OCI-LY1 (cell line): ENCODE measurements around the gene MTHFD1.
A peak's percentile ranks its signal among the peaks of the same experiment; 100 is the strongest.

ENCODE experiments used
- H2AFZ ChIP-seq: fragments of 200-600 bp; sonication (generic), shearing (Covaris generic); 2 replicates; pipeline ENCODE4 v1.6.0; 2014; ENCODE audit warnings: antibody characterized with exemption, mild to moderate bottlenecking, low read length
- H3F3A ChIP-seq: fragments of 200-600 bp; sonication (generic), shearing (Covaris generic); 2 replicates; pipeline ENCODE4 v1.6.0; 2014; ENCODE audit warnings: mild to moderate bottlenecking, antibody characterized with exemption, low read length, moderate library complexity; ENCODE audit not compliant: insufficient read depth
- H3K27ac ChIP-seq: fragments of 200-600 bp; sonication (generic); 2 replicates; pipeline ENCODE4 v1.5.1; 2014; ENCODE audit warnings: low read length, mixed run types, mild to moderate bottlenecking, low read depth; ENCODE audit not compliant: poor library complexity, severe bottlenecking
- H3K27me3 ChIP-seq: fragments of 200-600 bp; sonication (generic); 2 replicates; pipeline ENCODE4 v1.6.0; 2014; ENCODE audit warnings: antibody characterized with exemption, mild to moderate bottlenecking, low read length, moderate library complexity; ENCODE audit not compliant: insufficient read depth
- H3K36me3 ChIP-seq: fragments of 200-600 bp; sonication (generic); 2 replicates; pipeline ENCODE4 v1.6.1; 2014; ENCODE audit warnings: mild to moderate bottlenecking, antibody characterized with exemption, low read length, moderate library complexity, mixed read lengths; ENCODE audit not compliant: insufficient read depth
- H3K4me1 ChIP-seq: fragments of 200-600 bp; sonication (generic); 2 replicates; pipeline ENCODE4 v1.5.1; 2014; ENCODE audit warnings: mild to moderate bottlenecking, low read length, moderate library complexity; ENCODE audit not compliant: insufficient read depth, severe bottlenecking
- H3K4me2 ChIP-seq: fragments of 200-600 bp; sonication (generic), shearing (Covaris generic); 2 replicates; pipeline ENCODE4 v1.6.1; 2014; ENCODE audit warnings: low read length
- H3K4me3 ChIP-seq: fragments of 200-600 bp; sonication (generic); 2 replicates; pipeline ENCODE4 v1.5.1; 2014; ENCODE audit warnings: low read length, low read depth, mild to moderate bottlenecking, mixed read lengths; ENCODE audit not compliant: poor library complexity, severe bottlenecking
- H3K79me2 ChIP-seq: fragments of 200-600 bp; shearing (Covaris generic); 2 replicates; pipeline ENCODE4 v1.6.1; 2016; ENCODE audit warnings: mixed run types, low read length, mixed read lengths; ENCODE audit not compliant: insufficient read depth
- H3K9ac ChIP-seq: fragments of 200-600 bp; sonication (generic), shearing (Covaris generic); 2 replicates; pipeline ENCODE4 v1.6.1; 2014; ENCODE audit warnings: mild to moderate bottlenecking, low read length, mixed read lengths
- H3K9me2 ChIP-seq: fragments of 200-600 bp; sonication (generic), shearing (Covaris generic); 2 replicates; pipeline ENCODE4 v1.6.1; 2014; ENCODE audit warnings: low read depth, mild to moderate bottlenecking, low read length, mixed read lengths
- H3K9me3 ChIP-seq: fragments of 200-600 bp; shearing (Covaris generic); 2 replicates; pipeline ENCODE4 v1.6.1; 2014; ENCODE audit warnings: low read length, mixed read lengths
- H4K20me1 ChIP-seq: fragments of 200-600 bp; sonication (generic), shearing (Covaris generic); 2 replicates; pipeline ENCODE4 v1.6.0; 2016; ENCODE audit warnings: mild to moderate bottlenecking, low read length; ENCODE audit not compliant: insufficient read depth
- EZH2 ChIP-seq: fragments of 200-600 bp; sonication (generic), shearing (Covaris generic); IDR thresholded peaks from 2 replicates; pipeline ENCODE4 v1.8.0; 2017; ENCODE audit warnings: borderline replicate concordance, mixed run types, mild to moderate bottlenecking, antibody characterized with exemption, low read length, moderate library complexity, mixed read lengths
- TF ChIP-seq, protein P1 (sequence below): fragments of 200-600 bp; sonication (generic), shearing (Covaris generic); IDR thresholded peaks from 2 replicates; pipeline ENCODE4 v1.5.1; 2017; ENCODE audit warnings: mild to moderate bottlenecking, antibody characterized with exemption, low read length, moderate library complexity, mixed read lengths

MTHFD1 gene

DNA sequence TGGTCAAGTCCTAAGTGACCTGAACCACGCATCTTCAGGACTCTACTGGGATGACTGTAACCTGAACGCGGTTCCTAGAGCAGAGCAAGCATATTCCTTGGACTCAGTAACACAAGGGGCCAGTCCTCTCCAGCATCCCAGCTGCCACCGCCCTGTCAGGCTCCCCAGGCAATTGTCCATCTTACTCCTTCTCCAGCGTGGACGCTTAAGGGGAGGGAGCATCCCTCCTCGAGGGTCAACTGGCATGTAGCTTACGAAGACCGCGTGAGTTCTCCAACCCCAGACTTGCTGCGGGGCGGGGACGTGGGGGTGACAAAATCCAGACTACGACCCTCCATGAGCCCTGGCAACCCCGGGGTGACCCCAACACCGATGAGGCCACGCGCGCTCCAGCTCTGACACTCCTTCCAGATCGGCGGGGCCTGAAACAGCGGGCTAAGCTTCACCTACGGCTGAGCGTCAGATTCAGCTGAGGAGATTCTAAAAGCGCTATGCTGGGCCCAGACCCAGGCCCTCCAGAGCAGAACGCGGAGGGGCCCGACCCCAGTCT is 846 bp upstream of the MTHFD1 start:
- peaks cover 28% of the 10 kb centered on the region for H3K79me2 ChIP-seq
- H3K36me3 ChIP-seq, result peaks cover 19% of the 10 kb centered on the region
- TF ChIP-seq, protein P1, sequence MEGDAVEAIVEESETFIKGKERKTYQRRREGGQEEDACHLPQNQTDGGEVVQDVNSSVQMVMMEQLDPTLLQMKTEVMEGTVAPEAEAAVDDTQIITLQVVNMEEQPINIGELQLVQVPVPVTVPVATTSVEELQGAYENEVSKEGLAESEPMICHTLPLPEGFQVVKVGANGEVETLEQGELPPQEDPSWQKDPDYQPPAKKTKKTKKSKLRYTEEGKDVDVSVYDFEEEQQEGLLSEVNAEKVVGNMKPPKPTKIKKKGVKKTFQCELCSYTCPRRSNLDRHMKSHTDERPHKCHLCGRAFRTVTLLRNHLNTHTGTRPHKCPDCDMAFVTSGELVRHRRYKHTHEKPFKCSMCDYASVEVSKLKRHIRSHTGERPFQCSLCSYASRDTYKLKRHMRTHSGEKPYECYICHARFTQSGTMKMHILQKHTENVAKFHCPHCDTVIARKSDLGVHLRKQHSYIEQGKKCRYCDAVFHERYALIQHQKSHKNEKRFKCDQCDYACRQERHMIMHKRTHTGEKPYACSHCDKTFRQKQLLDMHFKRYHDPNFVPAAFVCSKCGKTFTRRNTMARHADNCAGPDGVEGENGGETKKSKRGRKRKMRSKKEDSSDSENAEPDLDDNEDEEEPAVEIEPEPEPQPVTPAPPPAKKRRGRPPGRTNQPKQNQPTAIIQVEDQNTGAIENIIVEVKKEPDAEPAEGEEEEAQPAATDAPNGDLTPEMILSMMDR, result no peak
- no peak for TF ChIP-seq EZH2
- no peaks in the 10 kb centered on the region for H3K9me2 ChIP-seq
- no peaks in the 10 kb centered on the region for H4K20me1 ChIP-seq
- no peak overlapping the region for H2AFZ ChIP-seq
- no peaks in the 10 kb centered on the region for H3K9me3 ChIP-seq
- peak overlapping the region; percentile 89 for H3K4me3 ChIP-seq
- peak overlapping the region; percentile 77 for H3K27ac ChIP-seq
- peak overlapping the region; percentile 95 for H3K9ac ChIP-seq
- H3K4me2 ChIP-seq, result peak overlapping the region; percentile 84
- peaks cover 37% of the 10 kb centered on the region for H3K4me1 ChIP-seq
- peaks cover 6% of the 10 kb centered on the region; the same call in 1 of the 2 replicates for H3F3A ChIP-seq
- no peaks in the 10 kb centered on the region for H3K27me3 ChIP-seq

DNA sequence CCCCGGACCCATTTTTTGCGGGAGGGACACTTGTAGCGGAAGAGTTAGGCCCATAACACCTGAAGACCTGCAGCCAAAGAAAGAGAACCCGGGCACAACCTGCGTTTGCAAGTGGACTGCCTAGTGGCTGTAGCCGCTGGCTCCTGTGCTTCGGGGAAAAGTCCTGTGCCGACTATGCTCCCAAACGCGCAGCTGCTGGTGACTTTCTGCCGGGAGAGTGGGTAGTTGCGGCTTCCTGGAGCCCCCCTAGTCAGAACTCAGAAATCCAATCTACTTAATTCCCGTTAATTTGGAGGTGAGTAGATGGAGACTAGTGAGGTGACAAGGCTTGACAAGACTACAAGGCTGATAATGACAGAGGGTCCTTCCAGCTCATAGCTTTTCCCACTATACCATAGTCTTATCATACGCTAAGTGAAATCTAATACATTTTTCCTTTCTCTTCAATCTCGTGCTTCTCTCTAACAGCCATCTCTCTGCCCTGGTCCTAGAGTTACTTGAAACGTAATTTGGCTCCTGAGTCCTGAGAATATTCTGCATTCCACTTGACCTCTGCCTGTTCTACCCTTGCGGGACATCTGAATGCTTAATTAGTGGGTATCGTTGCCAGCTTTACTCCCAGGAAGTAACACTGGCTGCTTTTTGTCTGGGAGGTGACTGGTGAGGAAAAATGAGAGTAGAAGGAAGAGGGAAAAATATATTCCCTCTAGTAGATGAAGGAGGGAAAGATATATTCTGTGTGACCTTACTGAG is 556 bp downstream of the MTHFD1 start:
- TF ChIP-seq, protein P1, result no peak
- no peak for TF ChIP-seq EZH2
- H3K36me3 ChIP-seq, result peaks cover 32% of the 10 kb centered on the region
- H3K9me3 ChIP-seq, result no peaks in the 10 kb centered on the region
- H3K27ac ChIP-seq, result peak overlapping the region; percentile 77
- peaks cover 37% of the 10 kb centered on the region for H3K79me2 ChIP-seq
- H3K9me2 ChIP-seq, result no peaks in the 10 kb centered on the region
- H4K20me1 ChIP-seq, result no peaks in the 10 kb centered on the region
- peak overlapping the region; percentile 89 for H3K4me3 ChIP-seq
- H3K4me2 ChIP-seq, result peak overlapping the region; percentile 100
- H3K4me1 ChIP-seq, result peaks cover 46% of the 10 kb centered on the region
- H3K27me3 ChIP-seq, result no peaks in the 10 kb centered on the region
- H2AFZ ChIP-seq, result no peak overlapping the region
- H3K9ac ChIP-seq, result peak overlapping the region; percentile 95
- H3F3A ChIP-seq, result peaks cover 6% of the 10 kb centered on the region; the same call in 1 of the 2 replicates

DNA sequence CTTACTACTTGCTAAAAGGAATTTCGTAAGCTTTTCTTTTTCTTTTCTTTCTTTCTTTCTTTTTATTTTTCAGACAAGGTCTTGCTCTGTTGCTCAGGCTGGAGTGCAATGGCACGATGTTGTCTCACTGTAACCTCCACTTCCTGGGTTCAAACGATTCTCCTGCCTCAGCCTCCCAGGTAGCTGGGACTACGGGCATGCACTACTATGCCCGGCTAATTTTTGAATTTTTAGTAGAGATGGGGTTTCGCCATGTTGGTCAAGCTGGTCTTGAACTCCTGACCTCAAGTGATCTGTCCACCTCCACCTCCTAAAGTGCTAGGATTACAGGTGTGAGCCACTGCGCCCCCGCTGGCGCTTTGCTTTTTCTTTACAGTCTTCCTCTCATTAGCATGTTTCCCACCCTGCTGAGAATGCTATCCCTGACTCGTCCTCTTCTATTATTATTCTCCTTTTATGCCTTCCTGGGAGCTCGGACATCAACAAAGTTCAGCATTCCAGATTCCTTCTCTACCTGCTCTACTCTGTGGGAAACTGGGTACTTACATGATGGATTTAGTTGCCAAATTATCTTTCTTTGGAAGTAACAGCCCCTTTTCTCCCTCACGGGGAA is 3.1 kb downstream of the MTHFD1 start:
- no peaks in the 10 kb centered on the region for H3K9me2 ChIP-seq
- peaks cover 39% of the 10 kb centered on the region for H3K36me3 ChIP-seq
- H3K4me2 ChIP-seq, result no peak overlapping the region; the same call in 1 of the 2 replicates
- peaks cover 3% of the 10 kb centered on the region; the same call in 1 of the 2 replicates for H3F3A ChIP-seq
- H4K20me1 ChIP-seq, result no peaks in the 10 kb centered on the region
- H2AFZ ChIP-seq, result no peak overlapping the region
- no peaks in the 10 kb centered on the region for H3K9me3 ChIP-seq
- H3K4me3 ChIP-seq, result no peak overlapping the region
- peaks cover 61% of the 10 kb centered on the region for H3K79me2 ChIP-seq
- peaks cover 45% of the 10 kb centered on the region for H3K4me1 ChIP-seq
- no peaks in the 10 kb centered on the region for H3K27me3 ChIP-seq
- TF ChIP-seq, protein P1, result no peak
- TF ChIP-seq EZH2, result no peak
- no peak overlapping the region for H3K27ac ChIP-seq
- H3K9ac ChIP-seq, result no peak overlapping the region
